Endothelial cell of umbilical vein (primary cell): Measurements from ENCODE around the gene SPTSSB. TPM values are rescaled to one million over a fixed set of nuclear protein-coding genes. Genes with fewer than 3 reads are reported as not detected.

Experiments
- BruUV-seq: library from RNA; stranded (reverse); fragments of 400-500 nt; replicated peaks from 2 replicates; lab custom pipeline; 2021; lab: Mats Ljungman, UMichigan
- CTCF ChIA-PET: fragments of 300-600, 350-600 bp; sonication (Branson Sonifier 250); formaldehyde crosslinking; loops from one replicate; lab custom pipeline; 2021; ENCODE audit warnings: antibody characterized with exemption, inconsistent platforms; lab: Charles Lee
- POLR2A ChIA-PET: fragments of 300-600, 350-600 bp; sonication (Branson Sonifier 250); formaldehyde crosslinking; loops from one replicate; lab custom pipeline; 2021; ENCODE audit warnings: antibody characterized with exemption, inconsistent platforms; lab: Charles Lee
- DNase-seq: peaks from one replicate; pipeline ENCODE4 v3.0.0-alpha.2; 2011; ENCODE audit warnings: low read depth, low spot score
- FAIRE-seq: peaks from 2 replicates; lab custom pipeline; 2011; peaks lifted over from hg19 to GRCh38; lab: Jason Lieb, UNC
- H2AFZ ChIP-seq: 2 replicates; pipeline ENCODE4 v1.6.0; 2012; ENCODE audit warnings: low read depth, low read length, control low read depth, inconsistent platforms
- H3K27ac ChIP-seq: 2 replicates; pipeline ENCODE4 v1.5.1; 2011; ENCODE audit warnings: low read depth, mild to moderate bottlenecking, control low read depth, low read length, moderate library complexity; ENCODE audit not compliant: insufficient read depth
- H3K27me3 ChIP-seq, 2 experiments: 2 replicates each; pipeline versions ENCODE4 v1.6.0 to v1.6.1; 2011; ENCODE audit warnings: low read length in 2 of 2, mixed read lengths in 1 of 2; ENCODE audit not compliant: control insufficient read depth in 2 of 2, insufficient read depth in 2 of 2
- H3K36me3 ChIP-seq, 2 experiments: 2 replicates in 1 of 2; 3 replicates in 1 of 2; pipeline ENCODE4 v1.5.1; 2011; ENCODE audit warnings: low read length in 2 of 2, mild to moderate bottlenecking in 1 of 2, moderate library complexity in 1 of 2; ENCODE audit not compliant: control insufficient read depth in 2 of 2, insufficient read depth in 2 of 2; ENCODE audit errors: extremely low read depth in 1 of 2
- H3K4me1 ChIP-seq: 3 replicates; pipeline ENCODE4 v1.5.1; 2011; ENCODE audit warnings: mild to moderate bottlenecking, low read length; ENCODE audit not compliant: control insufficient read depth, insufficient read depth; ENCODE audit errors: extremely low read depth
- H3K4me2 ChIP-seq: 2 replicates; pipeline ENCODE4 v1.6.1; 2011; ENCODE audit warnings: low read length, control low read depth, mixed read lengths; ENCODE audit not compliant: insufficient read depth
- H3K4me3 ChIP-seq, 3 experiments: fragments of 200-600 bp in 1 of 3; sonication (generic), shearing (Covaris generic) in 1 of 3; replicated peaks in 1 of 3; 2 replicates each; pipeline ENCODE4 v1.5.1; 2011 to 2016; ENCODE audit warnings: control low read depth in 3 of 3, low read length in 3 of 3, mild to moderate bottlenecking in 2 of 3, inconsistent platforms in 1 of 3, low read depth in 1 of 3, moderate library complexity in 1 of 3; ENCODE audit not compliant: insufficient read depth in 1 of 3
- H3K79me2 ChIP-seq: 2 replicates; pipeline ENCODE4 v1.6.0; 2012; ENCODE audit warnings: low read length, inconsistent platforms; ENCODE audit not compliant: control insufficient read depth, insufficient read depth
- H3K9ac ChIP-seq: replicated peaks from 2 replicates; pipeline ENCODE3; 2011; ENCODE audit warnings: low read length, control low read depth; ENCODE audit not compliant: insufficient read depth; ENCODE audit errors: extremely low read depth
- H3K9me1 ChIP-seq: replicated peaks from 3 replicates; pipeline ENCODE4 v1.6.0; 2011; ENCODE audit warnings: mild to moderate bottlenecking, low read length; ENCODE audit not compliant: control insufficient read depth, insufficient read depth; ENCODE audit errors: extremely low read depth
- H3K9me3 ChIP-seq: replicated peaks from 2 replicates; pipeline ENCODE4 v1.5.1; 2012; ENCODE audit warnings: low read length, inconsistent platforms; ENCODE audit not compliant: control insufficient read depth, insufficient read depth
- H4K20me1 ChIP-seq: replicated peaks from 2 replicates; pipeline ENCODE3; 2011; ENCODE audit warnings: mild to moderate bottlenecking, low read length; ENCODE audit not compliant: control insufficient read depth, insufficient read depth; ENCODE audit errors: extremely low read depth
- GATA2 ChIP-seq: IDR thresholded peaks from 2 replicates; pipeline ENCODE4 v1.7.0; 2011; ENCODE audit warnings: low read depth, mild to moderate bottlenecking, moderate library complexity, mixed read lengths, low read length; ENCODE audit not compliant: insufficient read length, insufficient read depth
- MYC ChIP-seq: IDR thresholded peaks from one replicate; pipeline ENCODE4 v1.6.1; 2011; ENCODE audit warnings: mild to moderate bottlenecking, low read depth, low read length
- POLR2A ChIP-seq: IDR thresholded peaks from 2 replicates; pipeline ENCODE4 v1.6.1; 2012; ENCODE audit warnings: low read depth, mild to moderate bottlenecking, control low read depth, low read length
- POLR2AphosphoS5 ChIP-seq: IDR thresholded peaks from 2 replicates; pipeline ENCODE4 v1.6.1; 2012; ENCODE audit warnings: low read depth, mild to moderate bottlenecking, control low read depth, low read length, moderate library complexity; ENCODE audit not compliant: insufficient read depth
- dilution Hi-C: fragments of 300-500 bp; cut with MboI; formaldehyde crosslinking; loops from one replicate; pipeline ENCODE4 v1.15.0; 2019; ENCODE audit warnings: low sequenced_read_pairs; ENCODE audit not compliant: extremely low pct_ligation_motif_present
- intact Hi-C: fragments of 100-400 bp; cut with micrococcal nuclease; formaldehyde crosslinking; loops from one replicate; pipeline ENCODE4 v1.10.0; 2022
- polyA plus RNA-seq, 4 experiments: library from polyadenylated mRNA; depleted of rRNA in 3 of 4; stranded (reverse) in 3 of 4; unstranded in 1 of 4; fragments of >200 nt; gene quantifications; 2 replicates each; pipeline versions ENCODE4 v1.2.1 to v1.2.3, GENCODE V29; 2011 to 2012; ENCODE audit warnings: missing spikeins in 1 of 4
- total RNA-seq: library from RNA; stranded (reverse); gene quantifications from 2 replicates; pipeline ENCODE4 v1.2.3, GENCODE V29; 2021
- TF ChIP-seq, protein P1 (sequence below): IDR thresholded peaks from 2 replicates; pipeline ENCODE4 v1.6.1; 2011; ENCODE audit not compliant: insufficient read depth, insufficient read length

SPTSSB gene
- total and polyA plus RNA-seq, 2 donors (not counting 3 experiments of a cell fraction or from before 2014, with no cell fraction given), result not detected

DNA sequence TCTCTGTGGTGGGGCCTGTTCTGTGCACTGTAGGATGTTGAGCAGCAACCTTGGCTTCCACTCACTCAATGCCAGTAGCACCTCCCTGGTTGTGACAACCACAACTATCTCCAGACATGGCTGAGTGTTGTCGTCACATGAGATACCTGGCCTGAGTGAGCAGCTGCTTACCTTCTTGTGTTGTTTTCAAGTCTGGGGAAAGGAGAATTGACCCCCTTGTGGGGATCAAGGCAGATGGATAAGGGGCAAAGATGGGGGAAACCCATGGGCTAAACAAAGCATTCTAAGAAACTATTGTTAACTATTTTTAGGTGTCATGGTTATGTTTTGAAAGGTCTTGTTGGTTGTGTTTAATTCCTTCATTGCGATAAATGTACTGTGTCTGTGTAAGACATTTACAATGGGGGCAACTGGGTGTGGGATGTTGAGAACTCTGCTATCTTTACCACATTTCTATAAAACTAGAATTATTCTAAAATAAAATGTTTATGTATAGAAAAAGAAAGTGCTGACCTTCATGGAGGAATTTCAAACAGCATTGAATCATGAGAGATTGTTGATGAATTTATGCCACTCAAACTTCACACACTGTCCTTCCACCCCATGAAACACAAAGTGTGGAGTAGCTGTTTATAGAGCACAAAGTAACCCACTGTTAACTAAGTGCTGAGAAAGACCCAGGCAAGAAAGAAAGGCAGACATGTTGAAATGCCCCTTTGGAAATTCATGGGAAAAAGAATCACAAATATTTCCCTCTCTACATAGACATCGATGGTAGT, 48.4 kb upstream of the SPTSSB start:
- no peak overlapping the region for H3K4me2 ChIP-seq
- no peaks in the 10 kb centered on the region for H3K9me3 ChIP-seq
- no peaks in the 10 kb centered on the region for H3K9me1 ChIP-seq
- no peak overlapping the region for H3K27ac ChIP-seq
- no peaks in the 10 kb centered on the region for H3K79me2 ChIP-seq
- no peak overlapping the region for H3K9ac ChIP-seq
- H3K4me1 ChIP-seq, result peaks cover 23% of the 10 kb centered on the region
- H3K4me3 ChIP-seq, result no peak overlapping the region
- intact Hi-C loops, result loop anchor here (5.0 kb wide), 7 partner anchors 197 to 852 kb away; partner anchors contain the start of genes KPNA4, NMD3 and PPM1L
- dilution Hi-C loops, result no loop called here
- no peak for DNase-seq
- no peak for FAIRE-seq
- no peaks in the 10 kb centered on the region for H4K20me1 ChIP-seq
- no TSS peak for BruUV-seq
- ChIA-PET POLR2A (no interaction called here), CTCF (interaction anchor here (0.7 to 4.9 kb wide), 3 partner anchors 129 to 147 kb away, joined by 3 to 61 read pairs (median 3); no protein-coding TSS in a partner anchor)
- no peak overlapping the region for H2AFZ ChIP-seq
- TF ChIP-seq GATA2 (no peak), MYC (no peak), POLR2AphosphoS5 (no peak), POLR2A (no peak)
- TF ChIP-seq, protein P1, sequence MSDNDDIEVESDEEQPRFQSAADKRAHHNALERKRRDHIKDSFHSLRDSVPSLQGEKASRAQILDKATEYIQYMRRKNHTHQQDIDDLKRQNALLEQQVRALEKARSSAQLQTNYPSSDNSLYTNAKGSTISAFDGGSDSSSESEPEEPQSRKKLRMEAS, result no peak
- H3K27me3 ChIP-seq, result no peaks in the 10 kb centered on the region
- no peaks in the 10 kb centered on the region for H3K36me3 ChIP-seq
